NCI-H2081 (cell line): Measurements from ENCODE around the gene BANK1.
"Not testable (repeated sequence)": the region's sequence is repeated elsewhere in the genome, so short reads cannot be mapped to it uniquely, and the experiment has no call there.

ENCODE experiments used
- DNase-seq, 2 experiments: peaks; one replicate each; lab custom pipeline; 2025; lab: John Stamatoyannopoulos, UW

Gene BANK1

DNA sequence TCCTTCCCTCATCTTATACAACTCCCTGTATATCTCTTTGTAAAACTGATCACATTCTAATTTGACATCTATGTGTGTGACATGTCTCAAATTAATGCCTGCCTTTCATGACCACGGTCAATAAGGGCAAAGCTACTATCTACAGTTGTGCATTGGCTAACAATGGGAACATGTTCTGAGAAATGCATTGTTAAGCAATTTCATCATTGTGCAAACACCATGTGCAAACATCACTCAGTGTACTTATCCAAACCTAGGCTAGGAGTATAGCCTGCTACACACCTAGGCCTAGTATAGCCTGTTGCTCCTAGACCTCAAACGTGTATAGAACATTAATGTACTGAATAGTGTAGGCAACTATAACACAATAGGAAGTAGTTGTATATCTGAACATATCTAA is 95.0 kb downstream of the BANK1 start:
- DNase-seq, result no peak

DNA sequence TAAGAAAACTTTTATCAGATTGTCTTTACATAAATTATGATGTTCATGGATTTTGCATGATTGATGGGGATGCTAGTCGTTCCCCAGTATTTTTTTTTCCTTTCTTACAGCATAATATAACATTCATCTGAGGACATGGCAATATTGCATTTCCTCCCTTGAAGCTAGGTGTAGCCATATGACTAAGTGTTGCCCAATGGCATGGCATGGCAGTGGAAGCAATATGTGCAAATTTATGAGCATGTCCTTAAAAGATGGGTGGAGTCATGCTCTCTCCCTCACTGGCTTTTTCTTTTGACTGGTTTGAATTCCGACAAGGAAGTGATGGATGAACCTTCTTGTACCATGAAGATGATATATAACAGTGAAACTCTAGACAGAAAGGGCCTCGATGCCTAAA is 96.3 kb downstream of the BANK1 start:
- no peak for DNase-seq

DNA sequence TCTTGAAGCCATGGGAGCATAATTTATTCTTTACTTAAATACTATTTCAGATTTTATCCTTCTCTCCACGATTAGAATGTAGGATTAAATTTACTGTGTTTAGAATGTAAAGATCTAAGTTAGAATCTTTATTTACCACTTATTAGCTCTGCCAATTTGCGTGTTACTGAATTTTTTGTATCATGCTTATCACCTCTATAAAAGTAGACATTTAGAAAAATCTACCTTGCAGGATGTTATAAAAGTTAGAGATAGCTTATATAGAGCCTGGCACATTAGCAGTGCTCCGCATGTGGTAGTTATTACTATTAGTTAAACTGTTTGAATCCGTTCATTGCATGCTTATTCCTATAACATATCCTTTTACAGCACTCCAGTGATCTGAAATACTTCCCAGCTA is 97.9 kb downstream of the BANK1 start:
- no peak for DNase-seq

DNA sequence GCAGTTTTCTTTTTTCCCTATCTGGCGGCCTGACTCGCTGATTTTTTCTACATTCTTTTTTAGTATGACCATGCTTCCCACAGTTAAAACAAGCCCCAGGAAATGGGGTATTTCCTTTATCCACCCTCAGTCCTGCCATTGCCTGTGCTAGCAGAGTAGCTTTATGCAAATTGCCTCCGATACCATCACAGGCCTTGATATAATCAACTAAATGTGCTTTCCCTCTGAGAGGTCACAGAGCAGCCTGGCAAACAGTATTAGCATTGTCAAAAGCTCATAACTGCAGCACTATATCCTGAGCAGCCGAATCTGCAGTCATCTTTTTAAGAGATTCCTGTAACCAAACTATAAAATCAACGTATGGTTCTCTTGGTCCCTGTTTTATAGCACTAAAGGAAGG is 115.0 kb downstream of the BANK1 start:
- not testable (repeated sequence) for DNase-seq

DNA sequence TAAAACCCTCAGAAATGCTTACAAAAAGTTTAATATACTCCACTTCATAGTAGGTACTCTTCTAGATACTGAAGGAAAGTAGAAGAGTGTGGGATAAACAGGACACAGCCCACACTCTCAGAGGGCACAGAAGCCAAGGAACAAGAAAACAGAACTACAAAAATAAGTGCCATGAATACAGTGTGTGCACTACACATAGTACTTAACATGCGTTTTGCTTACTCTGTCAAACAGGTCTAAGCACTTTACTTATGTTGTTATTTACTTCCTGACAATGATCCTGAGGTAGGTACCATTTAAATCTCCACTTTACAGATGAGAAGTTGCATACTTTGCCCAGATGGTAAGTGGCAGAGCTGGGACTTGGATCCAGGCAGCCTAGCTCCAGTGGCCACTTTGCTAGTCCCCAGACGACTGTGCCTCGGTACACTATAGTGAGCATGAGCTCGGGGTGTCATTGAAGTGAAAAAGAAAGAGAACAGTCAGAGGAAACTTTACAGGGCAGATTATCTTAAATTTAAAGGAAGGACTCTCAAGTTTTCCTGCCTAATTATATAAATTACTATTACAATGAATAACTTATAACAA is 120.3 kb downstream of the BANK1 start:
- DNase-seq, result no peak

DNA sequence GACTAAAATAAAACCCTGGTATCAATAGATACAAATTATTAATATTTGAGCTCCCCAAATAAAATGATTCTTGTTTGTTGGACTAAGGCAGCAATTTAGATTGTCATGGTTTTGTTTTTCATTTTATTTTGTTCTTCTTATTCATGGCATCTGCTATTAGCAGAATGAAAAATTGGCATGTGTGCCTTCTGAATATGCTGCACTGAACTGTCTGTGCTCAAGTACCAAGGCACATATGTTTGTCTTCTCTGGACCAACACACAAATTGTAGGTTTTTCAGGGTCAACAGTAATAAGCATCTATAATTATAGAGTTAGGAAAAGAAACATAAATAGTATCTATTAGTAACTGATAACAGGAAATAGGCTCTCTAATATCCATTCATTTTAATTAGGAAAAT is 121.1 kb downstream of the BANK1 start:
- no peak for DNase-seq

DNA sequence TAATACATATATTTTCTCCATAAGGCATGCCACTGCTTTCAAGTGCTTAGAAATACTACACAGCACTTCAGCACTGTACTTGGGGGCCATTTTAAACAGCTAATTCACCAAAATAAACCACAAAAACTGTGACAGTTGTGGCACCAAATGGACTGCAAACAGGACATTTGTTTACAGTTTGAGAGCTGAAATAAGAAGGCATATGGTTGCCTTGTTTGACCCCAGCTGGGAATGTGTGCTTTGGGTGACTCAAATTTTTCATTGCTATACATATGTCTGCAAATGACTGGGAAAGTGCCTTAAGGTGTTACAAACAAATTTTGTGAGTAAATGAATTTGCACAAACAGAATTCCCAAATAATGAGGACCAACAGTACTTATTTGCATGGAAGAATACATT is 124.2 kb downstream of the BANK1 start:
- DNase-seq, result no peak

DNA sequence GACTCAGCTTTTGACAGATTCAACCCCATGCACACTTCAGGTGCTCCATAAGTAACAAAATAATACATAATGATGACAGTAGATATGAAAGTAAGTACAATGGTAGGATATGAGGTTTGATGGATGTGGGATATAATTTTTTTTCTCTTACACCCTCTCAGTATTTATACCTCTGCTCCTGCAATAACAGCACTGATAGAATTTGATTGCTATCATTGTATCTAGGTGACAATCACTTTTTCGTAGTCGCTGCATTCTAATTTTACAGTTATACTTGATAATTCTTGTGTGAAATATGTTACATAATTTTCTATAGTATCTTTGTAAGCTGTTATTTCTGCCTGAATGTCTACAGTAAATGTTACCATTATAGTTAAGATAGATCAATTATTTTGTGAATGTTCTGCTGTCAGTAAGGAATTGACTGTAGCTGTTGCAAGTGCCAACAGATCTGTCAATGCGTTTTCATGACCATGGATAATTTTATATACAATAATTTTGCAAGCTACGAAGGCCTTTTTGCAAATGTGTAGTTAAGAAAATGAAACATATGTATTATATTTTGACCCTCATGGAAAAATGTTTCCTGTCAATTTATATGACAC is 128.9 kb downstream of the BANK1 start:
- DNase-seq, result no peak

DNA sequence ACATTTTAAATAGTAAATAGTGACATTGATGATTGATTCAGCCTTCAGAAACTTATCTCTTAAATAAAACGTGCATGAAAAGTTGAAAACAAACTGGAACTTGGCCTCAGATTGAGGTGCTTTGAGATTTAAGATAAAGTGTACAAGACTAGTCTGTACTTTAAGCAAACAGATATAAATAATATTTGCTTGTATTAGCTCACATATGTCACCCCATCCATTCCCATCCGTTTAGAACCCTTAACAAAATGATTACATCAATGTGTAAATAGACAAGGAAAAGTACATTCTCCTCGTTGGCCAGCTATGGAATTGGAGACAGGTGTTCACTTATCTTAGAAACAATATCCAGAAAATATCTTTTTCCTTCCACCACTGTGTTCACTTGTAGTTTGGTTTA is 130.8 kb downstream of the BANK1 start:
- DNase-seq, result no peak

DNA sequence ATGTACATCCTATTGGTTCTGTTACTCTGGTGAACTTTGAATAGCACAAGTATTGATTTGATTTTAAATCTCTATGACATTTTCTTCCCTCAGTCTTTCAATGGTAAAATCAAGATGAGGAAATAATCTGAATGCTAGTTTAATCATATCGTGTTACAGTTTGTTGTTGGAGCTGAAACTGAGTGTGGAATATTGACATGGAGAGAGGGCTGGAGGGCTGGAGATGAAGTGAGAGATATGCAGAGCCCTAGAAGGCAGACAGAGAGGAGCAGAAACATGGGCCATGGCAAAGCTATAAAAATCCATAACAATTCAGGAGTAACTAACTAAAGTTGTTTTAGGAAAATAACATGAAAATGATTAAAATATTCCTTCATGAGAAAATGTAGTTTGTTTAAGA is 141.1 kb downstream of the BANK1 start:
- DNase-seq, result no peak

DNA sequence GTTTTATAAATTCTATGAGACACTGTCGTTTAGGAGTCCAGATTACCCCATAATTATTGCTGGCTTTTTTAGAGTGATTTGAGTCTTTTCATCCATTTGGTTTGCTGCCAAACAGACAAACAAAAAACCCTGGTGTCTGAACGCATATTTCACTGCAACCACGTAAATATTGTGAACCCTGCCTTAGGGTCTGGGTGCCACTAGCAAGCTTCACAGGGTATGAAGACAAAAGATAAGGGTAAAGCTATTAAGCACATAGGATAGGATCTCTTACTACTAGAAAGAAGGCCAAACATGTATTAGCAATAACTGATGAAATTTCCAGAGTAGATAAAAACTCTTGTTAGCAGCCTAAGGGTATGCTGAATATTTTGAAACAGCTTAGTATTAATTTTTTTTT is 143.3 kb downstream of the BANK1 start:
- DNase-seq, result peak in 1 of 2 experiments; percentile 40

DNA sequence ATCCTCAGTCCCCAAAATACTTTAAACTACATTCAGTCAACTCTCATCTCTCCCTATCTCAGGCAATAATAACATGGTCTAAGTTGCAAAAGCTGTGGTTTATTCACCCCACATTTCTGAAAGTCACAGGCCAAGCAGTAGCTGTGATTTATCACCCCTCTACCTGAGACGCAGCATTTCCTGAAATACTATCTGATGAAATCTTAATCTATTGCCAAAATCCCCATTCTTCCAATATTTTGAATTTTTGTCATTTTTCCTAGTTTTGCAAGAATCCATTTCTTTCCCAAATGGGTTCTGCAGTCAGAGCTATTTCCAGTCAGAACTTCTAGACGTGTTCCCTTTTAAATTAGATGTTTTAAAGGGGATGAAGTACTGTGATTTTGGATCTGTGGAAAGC is 148.3 kb downstream of the BANK1 start:
- no peak for DNase-seq

DNA sequence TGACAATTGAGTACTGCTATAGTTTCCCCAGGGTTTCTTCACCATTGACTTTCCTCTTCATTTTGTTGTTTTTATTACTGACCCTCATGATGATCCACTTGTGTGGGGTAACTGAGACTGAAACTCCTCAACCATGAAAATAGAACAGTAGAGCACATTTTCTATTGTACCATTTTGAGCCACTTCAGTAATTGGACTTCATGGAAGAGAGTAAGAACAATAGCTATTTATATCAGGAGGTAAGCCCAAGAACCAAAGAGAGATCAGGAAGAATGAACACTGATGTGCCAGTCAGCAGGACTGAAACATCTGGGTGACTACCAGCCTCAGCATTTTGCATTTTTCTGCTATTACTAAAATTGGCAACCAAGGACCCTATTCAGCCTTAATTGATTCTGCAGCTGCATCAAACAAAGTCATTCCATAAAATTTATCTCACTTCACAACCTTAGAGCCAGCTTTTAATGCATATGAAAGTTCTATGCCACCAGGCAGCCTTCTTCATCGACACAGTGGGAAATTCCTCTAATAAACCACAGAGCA is 151.4 kb downstream of the BANK1 start:
- DNase-seq, result no peak

DNA sequence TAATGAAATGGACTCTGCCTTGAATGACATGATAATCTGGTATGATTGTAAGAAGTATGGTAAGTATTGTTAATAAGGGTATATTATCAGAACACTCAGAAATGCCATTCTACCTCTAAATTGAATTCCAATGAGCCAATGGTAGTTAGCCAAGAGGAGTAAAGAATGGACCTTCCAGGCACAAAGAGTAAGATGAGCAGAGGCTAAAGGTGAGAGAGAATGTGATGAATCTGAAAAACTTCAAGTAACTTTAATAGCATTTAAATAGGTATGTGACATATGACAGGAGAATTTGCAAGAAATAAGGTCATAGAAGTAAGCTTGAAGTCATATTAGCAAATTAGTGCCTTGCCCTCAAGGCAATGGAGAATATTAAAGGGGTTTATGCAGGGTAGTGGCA is 152.4 kb downstream of the BANK1 start:
- DNase-seq, result no peak

DNA sequence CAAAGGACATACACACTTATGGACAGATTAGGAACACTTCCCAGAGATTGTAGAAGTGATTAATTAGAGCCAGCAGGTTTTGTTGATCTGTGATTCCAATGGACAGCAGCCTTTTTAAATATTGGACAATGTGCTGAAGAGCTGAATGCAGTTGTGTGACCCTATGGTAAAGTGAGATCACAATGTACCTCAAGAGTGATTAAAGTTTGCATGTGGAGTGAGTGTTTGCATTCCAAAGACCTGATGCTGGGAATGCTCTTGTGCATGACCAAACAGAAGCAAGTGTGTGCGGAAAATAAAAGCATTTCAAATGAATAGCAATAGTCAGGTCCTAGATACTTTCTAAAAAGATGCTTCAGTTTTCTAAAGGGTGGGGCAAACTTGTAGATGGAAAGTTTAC is 154.1 kb downstream of the BANK1 start:
- DNase-seq, result no peak

DNA sequence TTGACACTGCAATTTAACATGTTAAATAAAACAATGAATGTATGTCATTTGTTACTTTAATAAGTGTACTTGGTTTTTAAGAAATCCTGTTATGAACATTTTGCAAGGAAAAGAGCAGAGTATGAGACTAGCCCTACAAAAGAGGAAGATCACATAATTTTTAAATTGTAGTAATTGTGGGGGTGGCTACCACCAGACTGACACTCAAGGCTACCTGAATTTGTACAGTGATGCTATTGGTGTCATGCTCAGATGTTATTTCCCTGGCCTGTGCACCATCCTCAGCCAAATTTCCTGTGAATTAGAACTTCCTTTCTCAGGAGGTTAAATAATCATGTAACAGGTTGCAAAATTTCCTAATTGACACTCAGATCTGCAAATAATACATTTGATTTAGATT is 157.5 kb downstream of the BANK1 start:
- DNase-seq, result no peak

DNA sequence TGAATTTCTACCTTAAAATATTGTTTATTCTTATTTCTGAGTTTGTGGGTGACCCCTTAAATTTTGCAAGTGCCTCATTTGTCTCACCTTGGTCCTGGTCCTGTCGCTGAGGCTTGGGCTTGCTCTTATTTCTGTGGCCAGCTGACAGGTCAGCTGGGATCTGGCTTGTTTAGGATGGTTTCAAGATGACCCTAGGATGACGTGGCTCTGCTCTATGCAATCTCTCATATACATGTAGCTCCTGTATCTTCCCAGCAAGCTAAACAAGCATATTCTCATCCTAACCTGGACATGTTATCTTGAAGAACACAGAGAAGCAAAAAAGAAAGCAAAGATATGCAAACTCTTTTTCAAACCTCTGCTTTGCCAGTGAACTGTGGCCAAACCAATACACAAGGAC is 158.4 kb downstream of the BANK1 start:
- no peak for DNase-seq

DNA sequence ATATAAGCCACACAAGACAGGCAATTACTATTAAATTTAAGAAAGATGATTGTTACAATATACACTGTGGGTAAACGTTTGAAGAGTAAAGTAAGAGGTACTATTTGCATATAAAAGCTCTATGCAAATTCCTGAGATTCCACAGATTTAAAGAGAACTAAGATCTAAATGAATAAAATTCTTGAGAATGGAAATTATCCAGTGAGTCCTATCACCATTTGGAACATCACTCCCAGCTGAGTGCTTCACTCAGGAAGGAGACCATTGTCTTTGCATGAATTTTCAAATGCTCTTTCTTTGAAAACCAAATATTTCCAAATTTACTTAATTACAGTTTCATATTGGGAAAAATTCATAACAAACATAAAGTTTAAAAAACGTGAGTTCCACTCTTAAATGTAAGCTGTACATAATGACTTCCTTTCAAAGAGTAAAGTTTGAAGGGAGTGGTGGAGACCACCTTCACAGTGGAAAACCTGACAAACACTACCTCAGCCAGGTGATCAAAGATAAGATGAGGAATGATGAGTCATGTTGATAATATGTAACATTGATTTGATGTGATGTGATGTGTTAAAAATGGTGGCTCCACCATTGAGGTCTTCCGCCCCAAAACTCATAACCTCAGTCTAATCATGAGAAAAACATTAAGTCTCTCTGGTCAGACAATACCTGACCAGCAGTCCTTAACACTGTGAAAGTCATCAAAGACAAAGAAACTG is 159.9 kb downstream of the BANK1 start:
- DNase-seq, result no peak

DNA sequence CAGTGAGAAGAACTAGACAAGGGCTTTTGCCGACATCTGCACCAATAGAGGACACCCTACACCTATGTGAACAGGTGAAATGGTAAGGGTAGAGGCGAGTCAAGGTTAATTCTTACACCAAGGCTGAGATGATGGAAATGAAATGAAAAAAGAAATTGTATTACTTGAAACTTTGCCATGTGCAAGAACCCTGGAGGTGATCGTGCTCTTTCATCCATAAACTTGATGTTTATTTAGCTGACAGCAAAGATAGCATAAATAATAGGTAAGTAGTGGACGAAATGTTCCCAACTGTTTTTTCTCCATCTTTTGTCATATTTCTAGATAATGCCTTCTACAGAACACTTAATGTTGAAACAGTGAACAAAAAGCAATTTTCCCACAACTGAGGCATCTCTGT is 162.5 kb downstream of the BANK1 start:
- DNase-seq, result no peak

DNA sequence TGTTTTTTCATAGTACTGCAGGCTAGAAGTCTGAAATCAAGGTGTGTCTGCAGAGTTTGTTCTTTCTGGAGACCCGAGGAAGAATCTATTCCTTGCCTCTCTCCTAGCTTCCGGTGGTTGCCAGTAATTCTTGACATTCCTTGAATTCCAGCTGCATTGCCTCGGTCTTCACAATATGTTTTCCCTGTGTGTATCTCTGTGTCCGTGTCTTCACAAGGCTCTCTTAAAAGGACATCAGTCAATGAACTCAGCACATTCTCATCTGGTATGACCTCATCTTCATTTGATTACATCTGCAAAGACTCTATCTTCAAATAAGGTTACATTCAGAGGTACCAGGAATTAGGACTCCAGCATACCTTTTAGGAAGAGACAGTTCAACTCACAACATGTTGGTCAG is 163.4 kb downstream of the BANK1 start:
- DNase-seq, result no peak

DNA sequence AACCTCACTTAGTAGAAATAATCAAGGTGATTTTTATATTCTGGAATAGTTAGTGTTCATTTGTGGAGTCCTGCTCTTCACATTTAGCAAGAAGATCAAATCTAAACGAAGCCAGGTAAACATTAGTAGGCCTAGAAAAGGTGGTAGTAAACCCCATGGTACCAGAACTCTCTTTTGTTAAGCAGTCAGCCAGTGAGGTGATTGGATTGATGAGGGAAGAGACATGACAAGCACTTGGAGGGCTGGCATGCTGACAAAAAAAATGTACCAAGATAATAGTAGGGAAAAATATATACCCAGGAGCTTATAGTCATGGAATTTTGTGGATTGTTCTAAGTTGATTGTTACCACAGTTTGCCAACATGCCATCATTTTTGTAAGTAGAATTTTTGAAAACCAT is 163.8 kb downstream of the BANK1 start:
- no peak for DNase-seq

DNA sequence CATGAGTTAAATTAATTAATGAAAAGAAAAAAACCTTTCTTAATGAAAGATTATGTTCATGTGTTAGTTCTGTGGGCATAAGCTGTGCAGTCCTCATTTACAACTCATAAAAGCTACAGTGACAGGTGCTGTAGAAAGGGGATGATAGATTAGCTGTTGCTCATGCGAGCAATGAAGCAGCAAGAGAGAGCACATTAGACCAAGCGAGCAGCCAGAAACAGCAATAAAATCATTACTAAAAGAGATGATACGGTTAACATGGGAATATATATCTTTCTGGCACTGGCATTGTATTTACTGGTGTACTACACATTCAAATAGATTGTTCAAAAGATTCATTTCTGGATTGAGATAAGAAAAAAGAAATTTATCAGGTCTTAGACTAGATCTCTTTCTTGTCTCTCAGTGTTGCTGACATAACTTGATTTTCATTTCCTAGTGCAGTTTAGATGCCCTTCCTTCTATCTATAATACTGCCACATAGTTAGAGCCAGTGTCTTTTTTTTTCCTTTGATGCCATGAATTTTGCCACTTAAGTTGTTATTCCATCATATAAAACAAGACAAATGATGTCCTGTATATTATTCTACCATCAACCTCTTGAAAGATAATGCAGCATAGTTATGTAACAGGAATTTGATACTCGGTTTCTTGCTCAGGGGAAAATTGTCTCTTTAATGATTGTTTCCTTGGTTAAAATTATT is 164.6 kb downstream of the BANK1 start:
- DNase-seq, result peak in 1 of 2 experiments; percentile 26
